SK-N-SH treated with all-trans-retinoic acid at 6 μM for 48 hours (cell line): ENCODE data around the gene FOXN1.

ENCODE experiments used
- ATAC-seq: fragments of 200-7000 bp; cut with Tn5 transposase; 3 replicates; pipeline ENCODE4 v1.9.1; 2020; ENCODE audit warnings: mild to moderate bottlenecking, moderate library complexity
- ARNTL ChIP-seq: fragments of 450-650 bp; formaldehyde crosslinking; IDR thresholded peaks from 2 replicates; pipeline ENCODE4 v1.5.0; 2020; ENCODE audit warnings: low read depth, mild to moderate bottlenecking, moderate library complexity, borderline replicate concordance
- BACH2 ChIP-seq: fragments of 250-450 bp; sonication (Bioruptor Pico); IDR thresholded peaks from 2 replicates; pipeline ENCODE4 v1.9.0; 2021; ENCODE audit warnings: mild to moderate bottlenecking, borderline replicate concordance
- CREB5 ChIP-seq: fragments of 250-450 bp; sonication (Bioruptor Pico); IDR thresholded peaks from 2 replicates; pipeline ENCODE4 v1.5.1; 2020; ENCODE audit warnings: low read depth, mild to moderate bottlenecking, moderate library complexity
- CSDC2 ChIP-seq: fragments of 250-450 bp; sonication (Bioruptor Pico); IDR thresholded peaks from 2 replicates; pipeline ENCODE4 v1.5.0; 2020; ENCODE audit warnings: mild to moderate bottlenecking, moderate library complexity
- CSRNP3 ChIP-seq: fragments of 250-450 bp; sonication (Bioruptor Pico); IDR thresholded peaks from 2 replicates; pipeline ENCODE4 v1.5.1; 2021; ENCODE audit warnings: mild to moderate bottlenecking, moderate library complexity
- ESRRG ChIP-seq: fragments of 250-450 bp; sonication (Bioruptor Pico); IDR thresholded peaks from 2 replicates; pipeline ENCODE4 v1.6.1; 2021; ENCODE audit warnings: mild to moderate bottlenecking
- GLIS3 ChIP-seq: fragments of 250-450 bp; sonication (Bioruptor Pico); IDR thresholded peaks from 2 replicates; pipeline ENCODE4 v1.5.0; 2020; ENCODE audit warnings: mild to moderate bottlenecking, moderate library complexity
- ISL1 ChIP-seq: fragments of 250-450 bp; sonication (Bioruptor Pico); IDR thresholded peaks from 2 replicates; pipeline ENCODE4 v2.1.2; 2022; ENCODE audit warnings: mild to moderate bottlenecking, moderate library complexity
- OSR1 ChIP-seq: fragments of 250-450 bp; sonication (Bioruptor Pico); IDR thresholded peaks from 2 replicates; pipeline ENCODE4 v1.8.0; 2022; ENCODE audit warnings: moderate library complexity, mild to moderate bottlenecking, inconsistent platforms
- PATZ1 ChIP-seq: fragments of 250-450 bp; sonication (Bioruptor Pico); IDR thresholded peaks from 2 replicates; pipeline ENCODE4 v1.8.0; 2020; ENCODE audit warnings: mild to moderate bottlenecking, moderate library complexity, borderline replicate concordance
- POU6F1 ChIP-seq: fragments of 250-450 bp; sonication (Bioruptor Pico); IDR thresholded peaks from 2 replicates; pipeline ENCODE4 v1.8.0; 2021; ENCODE audit warnings: low read depth, mild to moderate bottlenecking, moderate library complexity, borderline replicate concordance
- PPARA ChIP-seq: fragments of 250-450 bp; sonication (Bioruptor Pico); IDR thresholded peaks from 2 replicates; pipeline ENCODE4 v1.5.0; 2020; ENCODE audit warnings: mild to moderate bottlenecking, borderline replicate concordance
- RARB ChIP-seq: fragments of 250-450 bp; sonication (Bioruptor Pico); IDR thresholded peaks from 2 replicates; pipeline ENCODE4 v1.8.0; 2021; ENCODE audit warnings: mild to moderate bottlenecking, moderate library complexity
- SNAI2 ChIP-seq: fragments of 250-450 bp; sonication (Bioruptor Pico); IDR thresholded peaks from 2 replicates; pipeline ENCODE4 v1.5.0; 2020; ENCODE audit warnings: mild to moderate bottlenecking, moderate library complexity
- TCF4 ChIP-seq: fragments of 250-450 bp; sonication (Bioruptor Pico); IDR thresholded peaks from 2 replicates; pipeline ENCODE4 v1.8.0; 2021; ENCODE audit warnings: mild to moderate bottlenecking, moderate library complexity, borderline replicate concordance
- TSHZ2 ChIP-seq: fragments of 250-450 bp; sonication (Bioruptor Pico); IDR thresholded peaks from 2 replicates; pipeline ENCODE4 v1.5.0; 2020; ENCODE audit warnings: mild to moderate bottlenecking, moderate library complexity
- ZFP3 ChIP-seq: fragments of 250-450 bp; sonication (Bioruptor Pico); IDR thresholded peaks from 2 replicates; pipeline ENCODE4 v1.5.0; 2020; ENCODE audit warnings: mild to moderate bottlenecking, moderate library complexity
- ZFP30 ChIP-seq: fragments of 450-650 bp; formaldehyde crosslinking; IDR thresholded peaks from 2 replicates; pipeline ENCODE4 v1.5.0; 2022; ENCODE audit warnings: mild to moderate bottlenecking, moderate library complexity
- ZNF565 ChIP-seq: fragments of 450-650 bp; formaldehyde crosslinking; conservative IDR thresholded peaks from 2 replicates; pipeline ENCODE4 v1.5.0; 2020; ENCODE audit warnings: low read depth, mild to moderate bottlenecking, moderate library complexity
- ZNF8 ChIP-seq: fragments of 450-650 bp; formaldehyde crosslinking; IDR thresholded peaks from 2 replicates; pipeline ENCODE4 v1.5.0; 2020; ENCODE audit warnings: mild to moderate bottlenecking, moderate library complexity

Gene FOXN1

GRCh38 chr17:28488533-28489276 is 17.4 kb upstream of the FOXN1 start:
- ATAC-seq = no peak
- TF ChIP-seq ZFP3 (CRISPR knock-in tag) = no peak
- no peak for TF ChIP-seq ZNF8

- no peak for ATAC-seq
- TF ChIP-seq ZNF8 (no peak), ZNF565 (CRISPR knock-in tag) (no peak), ZFP30 (CRISPR knock-in tag) (no peak), TSHZ2 (CRISPR knock-in tag) (no peak), OSR1 (no peak), ARNTL (CRISPR knock-in tag) (no peak), PATZ1 (CRISPR knock-in tag) (no peak), GLIS3 (no peak)
Observed at GRCh38 chr17:28491286-28491685, 14.9 kb upstream of the FOXN1 start.

GRCh38 chr17:28491860-28492259 is 14.3 kb upstream of the FOXN1 start:
- no peak for TF ChIP-seq CREB5 (CRISPR knock-in tag)
- TF ChIP-seq TSHZ2 (CRISPR knock-in tag) = no peak
- TF ChIP-seq ZNF565 (CRISPR knock-in tag) = no peak
- TF ChIP-seq CSRNP3 = no peak
- TF ChIP-seq ISL1 (CRISPR knock-in tag) = no peak
- TF ChIP-seq CSDC2 (CRISPR knock-in tag) = no peak
- TF ChIP-seq ARNTL (CRISPR knock-in tag) = no peak
- TF ChIP-seq ZNF8 = no peak
- TF ChIP-seq ESRRG (CRISPR knock-in tag) = no peak
- no peak for TF ChIP-seq PPARA (CRISPR knock-in tag)
- TF ChIP-seq SNAI2 (CRISPR knock-in tag) = no peak
- TF ChIP-seq GLIS3 = no peak
- TF ChIP-seq RARB (CRISPR knock-in tag) = no peak
- TF ChIP-seq ZFP3 (CRISPR knock-in tag) = no peak
- no peak for TF ChIP-seq OSR1
- TF ChIP-seq TCF4 (CRISPR knock-in tag) = no peak
- TF ChIP-seq POU6F1 = no peak
- TF ChIP-seq BACH2 (CRISPR knock-in tag) = no peak
- no peak for ATAC-seq
